ENCODE data around the gene PCDHA11. TPM values are rescaled to one million over a fixed set of nuclear protein-coding genes. Genes with fewer than 3 reads are reported as not detected.
"Not testable (repeated sequence)": the region's sequence is repeated elsewhere in the genome, so short reads cannot be mapped to it uniquely, and the experiment has no call there.

PCDHA11 gene
- total RNA-seq: 1.6 and 5.4 TPM in 2 replicates

- no peak for DNase-seq (ENCODE audit: low read depth)
These were observed at the start of gene PCDHA11 for GRCh38 chr5:140868721-140869554. Gene PCDHA11 (plus strand): TSS chr5:140868957. CDS start chr5:140869104, 147 bp downstream.

- no peak for DNase-seq (ENCODE audit: low read depth)
These were observed 47.1 kb upstream of the PCDHA11 start, which contains the start of gene PCDHA5 for GRCh38 chr5:140821375-140822280. Gene PCDHA5 (plus strand): TSS chr5:140821613.

DNA sequence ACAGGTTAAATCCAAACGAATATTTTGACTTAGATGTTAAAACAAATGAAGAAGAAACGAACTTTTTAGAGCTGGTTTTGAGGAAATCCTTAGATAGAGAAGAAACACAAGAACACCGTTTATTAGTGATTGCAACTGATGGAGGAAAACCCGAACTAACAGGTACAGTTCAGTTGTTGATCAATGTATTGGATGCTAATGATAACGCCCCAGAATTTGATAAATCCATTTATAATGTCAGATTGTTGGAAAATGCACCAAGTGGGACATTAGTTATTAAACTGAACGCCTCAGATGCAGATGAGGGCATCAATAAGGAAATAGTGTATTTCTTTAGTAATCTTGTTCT is 46.5 kb upstream of the PCDHA11 start:
- no peak for DNase-seq (ENCODE audit: low read depth)

DNA sequence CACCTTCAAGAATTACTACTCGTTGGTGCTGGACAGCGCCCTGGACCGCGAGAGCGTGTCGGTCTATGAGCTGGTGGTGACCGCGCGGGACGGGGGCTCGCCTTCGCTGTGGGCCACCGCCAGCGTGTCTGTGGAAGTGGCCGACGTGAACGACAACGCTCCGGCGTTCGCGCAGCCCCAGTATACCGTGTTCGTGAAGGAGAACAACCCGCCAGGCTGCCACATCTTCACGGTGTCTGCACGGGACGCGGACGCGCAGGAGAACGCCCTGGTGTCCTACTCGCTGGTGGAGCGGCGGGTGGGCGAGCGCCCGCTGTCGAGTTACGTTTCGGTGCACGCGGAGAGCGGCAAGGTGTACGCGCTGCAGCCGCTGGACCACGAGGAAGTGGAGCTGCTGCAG is 45.8 kb upstream of the PCDHA11 start:
- DNase-seq (ENCODE audit: low read depth): not testable (repeated sequence)

DNA sequence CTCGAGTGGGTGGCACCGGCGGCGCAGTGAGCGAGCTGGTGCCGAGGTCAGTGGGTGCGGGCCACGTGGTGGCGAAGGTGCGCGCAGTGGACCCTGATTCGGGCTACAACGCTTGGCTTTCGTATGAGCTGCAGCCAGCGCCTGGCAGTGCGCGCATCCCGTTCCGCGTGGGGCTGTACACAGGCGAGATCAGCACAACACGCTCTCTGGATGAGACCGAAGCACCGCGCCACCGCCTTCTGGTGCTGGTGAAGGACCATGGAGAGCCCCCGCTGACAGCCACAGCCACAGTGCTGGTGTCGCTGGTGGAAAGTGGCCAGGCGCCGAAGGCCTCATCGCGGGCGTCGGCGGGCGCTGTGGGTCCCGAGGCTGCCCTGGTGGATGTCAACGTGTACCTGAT is 45.3 kb upstream of the PCDHA11 start:
- no peak for DNase-seq (ENCODE audit: low read depth)

DNA sequence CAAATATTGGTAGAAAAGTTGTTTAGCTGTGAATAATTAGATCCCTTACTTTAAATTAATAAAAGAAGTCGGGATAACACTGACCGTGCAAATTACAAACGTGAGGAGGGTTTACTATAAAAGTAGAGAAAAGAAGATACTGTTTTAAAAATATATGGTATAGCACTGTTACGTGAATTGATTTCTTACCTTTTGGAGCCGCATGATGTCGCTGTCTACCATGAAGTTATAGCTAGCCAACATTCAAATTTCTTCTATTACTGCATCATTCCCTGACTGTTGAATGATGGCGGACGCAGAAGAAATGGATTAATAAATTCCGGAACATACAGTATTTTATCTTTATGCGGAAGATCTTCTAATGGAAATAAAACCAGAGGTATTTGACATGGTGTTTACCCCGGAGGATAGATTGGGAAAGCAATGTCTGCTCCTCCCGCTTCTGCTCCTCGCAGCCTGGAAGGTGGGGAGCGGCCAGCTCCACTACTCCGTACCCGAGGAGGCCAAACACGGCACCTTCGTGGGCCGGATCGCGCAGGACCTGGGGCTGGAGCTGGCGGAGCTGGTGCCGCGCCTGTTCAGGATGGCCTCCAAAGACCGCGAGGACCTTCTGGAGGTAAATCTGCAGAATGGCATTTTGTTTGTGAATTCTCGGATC is 40.9 kb upstream of the PCDHA11 start, which contains the start of gene PCDHA6:
Gene PCDHA6, plus strand, starts transcription at position 257 of the 658 bp plus-strand sequence. Its CDS starts 132 bp downstream, at position 389.
- DNase-seq (ENCODE audit: low read depth): no peak

- no peak for DNase-seq (ENCODE audit: low read depth)
These were observed 40.4 kb upstream of the PCDHA11 start for GRCh38 chr5:140828362-140828737.

GRCh38 chr5:140829511-140830501 is 39.0 kb upstream of the PCDHA11 start:
- not testable (repeated sequence) for DNase-seq (ENCODE audit: low read depth)

DNA sequence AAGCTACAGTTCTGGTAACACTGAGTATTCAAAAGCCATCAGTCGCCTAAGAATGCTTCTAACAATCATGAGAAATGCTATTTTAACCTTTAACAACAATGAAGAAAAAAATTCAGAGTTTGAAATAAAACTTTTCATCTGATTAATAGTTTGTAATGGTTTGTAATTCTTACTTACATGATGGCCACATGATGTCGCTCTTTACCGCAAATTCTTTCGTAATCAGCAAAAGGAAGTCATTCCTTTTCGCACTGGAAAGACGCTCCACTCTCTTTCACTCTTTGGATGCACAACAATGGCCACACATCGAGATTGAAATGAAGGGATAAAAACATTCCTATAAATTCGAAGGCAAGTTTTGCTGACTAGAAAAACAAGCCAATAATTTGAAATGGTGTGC is 34.8 kb upstream of the PCDHA11 start, which contains the start of gene PCDHA7:
Gene PCDHA7, plus strand, starts transcription at position 277 of the 400 bp plus-strand sequence. Its CDS starts 115 bp downstream, at position 392.
- peak; percentile 6 for DNase-seq (ENCODE audit: low read depth)

DNA sequence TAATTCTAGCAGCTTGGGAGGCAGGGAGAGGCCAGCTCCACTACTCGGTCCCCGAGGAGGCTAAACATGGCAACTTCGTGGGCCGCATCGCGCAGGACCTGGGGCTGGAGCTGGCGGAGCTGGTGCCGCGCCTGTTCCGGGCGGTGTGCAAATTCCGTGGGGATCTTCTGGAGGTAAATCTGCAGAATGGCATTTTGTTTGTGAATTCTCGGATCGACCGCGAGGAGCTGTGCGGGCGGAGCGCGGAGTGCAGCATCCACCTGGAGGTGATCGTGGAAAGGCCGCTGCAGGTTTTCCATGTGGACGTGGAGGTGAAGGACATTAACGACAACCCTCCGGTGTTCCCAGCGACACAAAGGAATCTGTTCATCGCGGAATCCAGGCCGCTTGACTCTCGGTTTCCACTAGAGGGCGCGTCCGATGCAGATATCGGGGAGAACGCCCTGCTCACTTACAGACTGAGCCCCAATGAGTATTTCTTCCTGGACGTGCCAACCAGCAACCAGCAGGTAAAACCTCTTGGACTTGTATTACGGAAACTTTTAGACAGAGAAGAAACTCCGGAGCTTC is 34.2 kb upstream of the PCDHA11 start:
- DNase-seq (ENCODE audit: low read depth): not testable (repeated sequence)

GRCh38 chr5:140835622-140836510 is 32.9 kb upstream of the PCDHA11 start:
- DNase-seq (ENCODE audit: low read depth): no peak

GRCh38 chr5:140840978-140841962 is 27.5 kb upstream of the PCDHA11 start, which contains the start of gene PCDHA8:
Gene PCDHA8 (plus strand): TSS chr5:140841187. CDS start chr5:140841322, 135 bp downstream.
- DNase-seq (ENCODE audit: low read depth): no peak

DNA sequence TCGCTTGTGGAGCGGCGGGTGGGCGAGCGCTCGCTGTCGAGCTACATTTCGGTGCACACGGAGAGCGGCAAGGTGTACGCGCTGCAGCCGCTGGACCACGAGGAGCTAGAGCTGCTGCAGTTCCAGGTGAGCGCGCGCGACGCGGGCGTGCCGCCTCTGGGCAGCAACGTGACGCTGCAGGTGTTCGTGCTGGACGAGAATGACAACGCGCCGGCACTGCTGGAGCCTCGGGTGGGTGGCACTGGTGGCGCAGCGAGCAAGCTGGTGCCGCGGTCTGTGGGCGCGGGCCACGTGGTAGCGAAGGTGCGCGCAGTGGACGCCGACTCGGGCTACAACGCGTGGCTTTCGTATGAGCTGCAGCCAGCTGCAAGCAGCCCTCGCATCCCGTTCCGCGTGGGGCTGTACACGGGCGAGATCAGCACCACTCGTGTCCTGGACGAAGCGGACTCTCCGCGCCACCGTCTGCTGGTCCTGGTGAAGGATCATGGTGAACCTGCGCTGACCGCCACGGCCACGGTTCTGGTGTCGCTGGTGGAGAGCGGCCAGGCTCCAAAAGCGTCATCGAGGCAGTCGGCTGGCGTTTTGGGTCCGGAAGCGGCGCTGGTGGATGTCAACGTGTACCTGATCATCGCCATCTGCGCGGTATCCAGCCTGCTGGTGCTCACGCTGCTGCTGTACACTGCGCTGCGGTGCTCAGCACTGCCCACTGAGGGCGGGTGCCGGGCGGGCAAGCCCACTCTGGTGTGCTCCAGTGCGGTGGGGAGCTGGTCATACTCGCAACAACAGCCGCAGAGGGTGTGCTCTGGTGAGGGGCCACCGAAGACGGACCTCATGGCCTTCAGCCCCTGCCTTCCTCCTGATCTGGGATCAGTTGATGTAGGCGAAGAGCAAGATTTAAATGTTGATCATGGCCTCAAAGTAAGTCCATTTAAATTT is 25.7 kb upstream of the PCDHA11 start:
- no peak for DNase-seq (ENCODE audit: low read depth)

DNA sequence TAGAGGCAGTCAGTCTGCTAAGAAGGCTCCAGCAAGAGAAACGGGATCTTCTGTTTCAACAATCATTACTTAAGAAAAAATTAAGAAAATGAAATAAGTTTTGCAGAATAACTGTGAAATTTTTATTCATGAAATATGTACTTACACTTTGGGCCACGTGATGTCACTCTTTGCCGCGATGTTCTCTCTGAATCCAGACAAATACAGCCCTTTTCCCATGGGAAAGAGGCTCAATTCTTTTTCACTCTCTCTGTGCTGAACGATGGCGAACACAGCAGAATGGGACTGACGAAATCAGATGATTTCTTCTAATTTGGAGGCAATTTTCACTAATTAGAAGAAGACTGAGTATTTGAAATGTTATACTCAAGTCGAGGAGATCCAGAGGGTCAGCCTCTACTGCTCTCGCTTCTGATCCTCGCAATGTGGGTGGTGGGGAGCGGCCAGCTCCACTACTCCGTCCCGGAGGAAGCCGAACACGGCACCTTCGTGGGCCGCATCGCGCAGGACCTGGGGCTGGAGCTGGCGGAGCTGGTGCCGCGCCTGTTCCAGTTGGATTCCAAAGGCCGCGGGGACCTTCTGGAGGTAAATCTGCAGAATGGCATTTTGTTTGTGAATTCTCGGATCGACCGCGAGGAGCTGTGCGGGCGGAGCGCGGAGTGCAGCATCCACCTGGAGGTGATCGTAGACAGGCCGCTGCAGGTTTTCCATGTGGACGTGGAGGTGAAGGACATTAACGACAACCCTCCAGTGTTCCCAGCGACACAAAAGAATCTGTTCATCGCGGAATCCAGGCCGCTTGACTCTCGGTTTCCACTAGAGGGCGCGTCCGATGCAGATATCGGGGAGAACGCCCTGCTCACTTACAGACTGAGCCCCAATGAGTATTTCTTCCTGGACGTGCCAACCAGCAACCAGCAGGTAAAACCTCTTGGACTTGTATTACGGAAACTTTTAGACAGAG is 20.3 kb upstream of the PCDHA11 start, which contains the start of gene PCDHA9:
Gene PCDHA9, plus strand, starts transcription at position 244 of the 964 bp plus-strand sequence. Its CDS starts 114 bp downstream, at position 358.
- DNase-seq (ENCODE audit: low read depth): not testable (repeated sequence)
